Ovary (tissue), 9 donors: ENCODE data around the gene ZDHHC22. TPM values are rescaled to one million over a fixed set of nuclear protein-coding genes. Genes with fewer than 3 reads are reported as not detected.
A peak's percentile ranks its signal among the peaks of the same experiment; 100 is the strongest.

Experiments used
- DNase-seq, 5 donors: peaks; one replicate each; pipeline ENCODE4 v3.0.0-alpha.2; 2019 to 2020
- H3K27ac ChIP-seq, 2 donors: fragments of 200-600 bp; one replicate each; pipeline versions ENCODE4 v1.5.1 to v1.8.0; 2019 to 2022
- H3K27me3 ChIP-seq: fragments of 200-600 bp; one replicate; pipeline ENCODE4 v1.8.0; 2022
- H3K36me3 ChIP-seq: fragments of 200-600 bp; sonication (generic); one replicate; pipeline ENCODE4 v1.5.1; 2019
- H3K4me1 ChIP-seq: one replicate; pipeline ENCODE4 v1.8.1; 2013; ENCODE audit warnings: mild to moderate bottlenecking, moderate library complexity; ENCODE audit not compliant: insufficient read depth
- H3K4me3 ChIP-seq: fragments of 200-600 bp; sonication (generic); one replicate; pipeline ENCODE4 v1.5.1; 2017
- H3K9me3 ChIP-seq, 2 donors: fragments of 200-600 bp in 1 of 2; sonication (generic) in 1 of 2; one replicate each; pipeline versions ENCODE4 v1.5.1 to v1.8.1; 2013 to 2019; ENCODE audit warnings: mild to moderate bottlenecking in 1 of 2, moderate library complexity in 1 of 2
- CTCF ChIP-seq, 3 donors: fragments of 450-650 bp in 2 of 3; fragments of 200-600 bp in 1 of 3; IDR thresholded peaks; one replicate each; pipeline versions ENCODE4 v1.5.1 to v1.8.0; 2016 to 2022; ENCODE audit warnings: antibody characterized with exemption in 3 of 3, mild to moderate bottlenecking in 1 of 3
- EP300 ChIP-seq: sonication (generic); formaldehyde crosslinking; IDR thresholded peaks from one replicate; pipeline ENCODE4 v1.6.1; 2017; ENCODE audit warnings: antibody characterized with exemption
- POLR2A ChIP-seq: fragments of 450-650 bp; IDR thresholded peaks from one replicate; pipeline ENCODE4 v1.6.1; 2017; ENCODE audit warnings: antibody characterized with exemption, mild to moderate bottlenecking, moderate library complexity
- WGBS, 3 donors: extraction: QIAGEN DNeasy Blood & Tissue Kit in 1 of 3; methylation state at CpG; one replicate each; pipeline versions ENCODE4 v1.1.5 to v1.1.7; 2013 to 2017; 5-methylcytosine and 5-hydroxymethylcytosine counted together
- intact Hi-C, 4 donors: fragments of 100-400 bp; cut with DNase I; formaldehyde crosslinking; loops; one replicate each; pipeline versions ENCODE4 v1.11.0 to v1.15.1; 2022 to 2023
- polyA plus RNA-seq, 2 donors: library from polyadenylated mRNA; stranded (reverse); fragments of 200-250 nt in 1 of 2; fragments of 350-450 nt in 1 of 2; fragmentation: Illumina TruSeq in 1 of 2; extraction: RNeasy Lipid Tissue Mini Kit (QIAGEN cat#74804) in 1 of 2; gene quantifications; one replicate each; pipeline ENCODE4 v1.2.3, GENCODE V29; 2013 to 2014
- total RNA-seq, 7 donors: library from RNA; depleted of rRNA in 2 of 7; stranded (reverse); fragments of >200 nt in 2 of 7; fragmentation: NEBNext Ultra II Directional in 3 of 7; extraction: Animal tissue kit (Norgen Biotek cat#: 25700) in 3 of 7; gene quantifications; one replicate each; pipeline versions ENCODE4 v1.1.0 to v1.2.4, GENCODE V29; 2016 to 2023
- donor health status: DM: no; HTN: no; CAD: no; lungs with moderate emphysema.
- donor health status: DM: no; HTN: no; CAD: no.
- donor health status: Bipolar disorder and iron deficiency.
- donor health status: DM: yes; HTN: yes; CAD: no.
- donor health status: DM: no; HTN: no; CAD: no.
- donor health status: DM: yes; HTN: yes; CAD: no.

The ZDHHC22 gene
- total and polyA plus RNA-seq, 9 donors, result 0.02 TPM; not detected in 8

GRCh38 chr14:77181603-77182437 lies 40.2 kb upstream of the ZDHHC22 start, which contains the start of gene TMEM63C:
Gene TMEM63C (plus strand): TSS chr14:77181798. CDS start chr14:77218814, 37,016 bp downstream.
- no peaks in the 10 kb centered on the region for H3K27me3 ChIP-seq
- peak within 1 kb of the TSS; percentile 7 for H3K4me3 ChIP-seq
- no peak within 1 kb of the TSS for H3K27ac ChIP-seq
- TF ChIP-seq EP300, result no peak
- no peak for TF ChIP-seq CTCF (IDR thresholded peaks at IDR 0.05)
- TF ChIP-seq POLR2A, result no peak
- H3K4me1 ChIP-seq, result peaks cover 8% of the 10 kb centered on the region
- intact Hi-C loops, result no loop called here
- 0 to 1% (median 0%) methylated on average over 38 to 46 of the region's 46 CpGs for WGBS, 3 donors
- no peaks in the 10 kb centered on the region for H3K9me3 ChIP-seq
- H3K36me3 ChIP-seq, result no peaks in the 10 kb centered on the region
- no peak for DNase-seq

- Histone ChIP-seq H3K27me3 (no peaks in the 10 kb centered on the region), H3K4me3 (no peak overlapping the region), H3K4me1 (peaks cover 8% of the 10 kb centered on the region), H3K27ac (no peak overlapping the region), H3K36me3 (no peaks in the 10 kb centered on the region), H3K9me3 (no peaks in the 10 kb centered on the region)
- intact Hi-C loops, result no loop called here
- TF ChIP-seq POLR2A (no peak), EP300 (no peak), CTCF (IDR thresholded peaks at IDR 0.05) (no peak)
- no peak for DNase-seq
- WGBS, 3 donors, result 37 to 47% (median 39%) methylated on average over 12 of the region's 12 CpGs
Measured at GRCh38 chr14:77180726-77181602, 39.4 kb upstream of the ZDHHC22 start.

- DNase-seq, result no peak
- no peak overlapping the region for H3K4me3 ChIP-seq
- no peak overlapping the region for H3K27ac ChIP-seq
- WGBS, 3 donors, result 28 to 43% (median 29%) methylated on average over 3 of the region's 3 CpGs
- TF ChIP-seq EP300 (no peak), POLR2A (no peak), CTCF (IDR thresholded peaks at IDR 0.05) (no peak)
- no peaks in the 10 kb centered on the region for H3K9me3 ChIP-seq
- no peaks in the 10 kb centered on the region for H3K27me3 ChIP-seq
- peaks cover 8% of the 10 kb centered on the region for H3K4me1 ChIP-seq
- intact Hi-C loops, result no loop called here
- H3K36me3 ChIP-seq, result no peaks in the 10 kb centered on the region
Measured at GRCh38 chr14:77178656-77179055, 37.1 kb upstream of the ZDHHC22 start.

GRCh38 chr14:77177702-77178101 lies 36.1 kb upstream of the ZDHHC22 start:
- Histone ChIP-seq H3K36me3 (no peaks in the 10 kb centered on the region), H3K4me1 (peaks cover 8% of the 10 kb centered on the region), H3K9me3 (no peaks in the 10 kb centered on the region), H3K27ac (no peak overlapping the region), H3K27me3 (no peaks in the 10 kb centered on the region), H3K4me3 (no peak overlapping the region)
- WGBS, 3 donors, result 0 to 18% (median 8%) methylated on average over 1 of the region's 1 CpG
- DNase-seq, result no peak
- intact Hi-C loops, result no loop called here
- TF ChIP-seq EP300 (no peak), CTCF (IDR thresholded peaks at IDR 0.05) (no peak), POLR2A (no peak)
